IMR-90 (cell line): ENCODE results near the gene RASGRF2. TPM values are rescaled to one million over a fixed set of nuclear protein-coding genes. Genes with fewer than 3 reads are reported as not detected.
"Not testable (repeated sequence)": the region's sequence is repeated elsewhere in the genome, so short reads cannot be mapped to it uniquely, and the experiment has no call there.

Experiments
- ATAC-seq: fragments of 200-7000 bp; cut with Tn5 transposase; 2 replicates; pipeline ENCODE4 v1.9.1; 2020; ENCODE audit warnings: low read depth, mild to moderate bottlenecking, moderate library complexity
- BruUV-seq: library from RNA; stranded (reverse); fragments of 400-500 nt; replicated peaks from 2 replicates; lab custom pipeline; 2021; lab: Mats Ljungman, UMichigan
- CTCF ChIA-PET: fragments of 300-600 bp; formaldehyde crosslinking; extraction: SDS; loops from one replicate; lab custom pipeline; 2021; ENCODE audit warnings: antibody characterized with exemption; lab: Yijun Ruan, JAX
- POLR2A ChIA-PET: fragments of 300-600 bp; sonication (Branson Sonifier 250); formaldehyde crosslinking; loops from one replicate; lab custom pipeline; 2022; ENCODE audit warnings: antibody characterized with exemption; ENCODE audit not compliant: unreplicated experiment; lab: Charles Lee
- DNase-seq: peaks from one replicate; pipeline ENCODE4 v3.0.0; 2013
- H2AFZ ChIP-seq: replicated peaks from 2 replicates; pipeline ENCODE3; 2013; ENCODE audit warnings: low read length, mild to moderate bottlenecking; ENCODE audit not compliant: poor library complexity
- H2AK5ac ChIP-seq: 2 replicates; pipeline ENCODE4 v1.6.1; 2013; ENCODE audit warnings: low read depth, low read length, inconsistent platforms
- H2AK9ac ChIP-seq: replicated peaks from 2 replicates; pipeline ENCODE3; 2013; ENCODE audit warnings: mild to moderate bottlenecking, low read depth, low read length, moderate library complexity; ENCODE audit not compliant: poor library complexity
- H2BK120ac ChIP-seq: 2 replicates; pipeline ENCODE4 v1.6.1; 2013; ENCODE audit warnings: low read depth, low read length, inconsistent platforms
- H2BK15ac ChIP-seq: 3 replicates; pipeline ENCODE4 v1.6.1; 2013; ENCODE audit warnings: low read depth, low read length, inconsistent platforms
- H2BK20ac ChIP-seq: 2 replicates; pipeline ENCODE4 v1.6.1; 2013; ENCODE audit warnings: low read depth, mild to moderate bottlenecking, inconsistent platforms, low read length, moderate library complexity
- H2BK5ac ChIP-seq: 2 replicates; pipeline ENCODE4 v1.6.1; 2013; ENCODE audit warnings: mild to moderate bottlenecking, low read depth, low read length, inconsistent platforms; ENCODE audit not compliant: poor library complexity, severe bottlenecking
- H3K14ac ChIP-seq: replicated peaks from 2 replicates; pipeline ENCODE4 v1.6.1; 2013; ENCODE audit warnings: low read depth, low read length, inconsistent platforms
- H3K18ac ChIP-seq: 2 replicates; pipeline ENCODE4 v1.6.1; 2013; ENCODE audit warnings: low read depth, low read length, control low read depth
- H3K23ac ChIP-seq: 2 replicates; pipeline ENCODE4 v1.6.1; 2013; ENCODE audit warnings: low read depth, low read length, inconsistent platforms
- H3K27ac ChIP-seq: 2 replicates; pipeline ENCODE4 v1.5.1; 2013; ENCODE audit warnings: mild to moderate bottlenecking, control low read depth, low read length; ENCODE audit not compliant: insufficient read depth
- H3K27me3 ChIP-seq: 2 replicates; pipeline ENCODE4 v1.6.1; 2013; ENCODE audit warnings: low read length; ENCODE audit not compliant: control insufficient read depth, insufficient read depth
- H3K36me3 ChIP-seq: 2 replicates; pipeline ENCODE4 v1.6.1; 2013; ENCODE audit warnings: low read length, mixed read lengths; ENCODE audit not compliant: control insufficient read depth, insufficient read depth
- H3K4ac ChIP-seq: 2 replicates; pipeline ENCODE4 v1.6.1; 2013; ENCODE audit warnings: low read depth, low read length, inconsistent platforms
- H3K4me1 ChIP-seq: 2 replicates; pipeline ENCODE4 v1.6.1; 2013; ENCODE audit warnings: low read length, mixed read lengths; ENCODE audit not compliant: control insufficient read depth, insufficient read depth
- H3K4me2 ChIP-seq: 2 replicates; pipeline ENCODE4 v1.6.1; 2013; ENCODE audit warnings: low read depth, mild to moderate bottlenecking, control low read depth, low read length, moderate library complexity
- H3K4me3 ChIP-seq: 2 replicates; pipeline ENCODE4 v1.5.1; 2013; ENCODE audit warnings: low read depth, mild to moderate bottlenecking, control low read depth, low read length, moderate library complexity; ENCODE audit not compliant: insufficient read depth
- H3K56ac ChIP-seq: 2 replicates; pipeline ENCODE4 v1.6.1; 2013; ENCODE audit warnings: low read length, inconsistent platforms; ENCODE audit not compliant: insufficient read depth; ENCODE audit errors: extremely low read depth
- H3K79me1 ChIP-seq, 2 experiments: 2 replicates each; pipeline ENCODE4 v1.6.1; 2013; ENCODE audit warnings: low read length in 2 of 2, inconsistent platforms in 1 of 2, low read depth in 1 of 2
- H3K9ac ChIP-seq: 2 replicates; pipeline ENCODE4 v1.6.1; 2013; ENCODE audit warnings: low read depth, low read length, control low read depth
- H3K9me1 ChIP-seq: 2 replicates; pipeline ENCODE4 v1.6.1; 2013; ENCODE audit warnings: low read length, inconsistent platforms; ENCODE audit not compliant: insufficient read depth
- H3K9me3 ChIP-seq: 2 replicates; pipeline ENCODE4 v1.6.1; 2013; ENCODE audit warnings: low read length; ENCODE audit not compliant: control insufficient read depth, insufficient read depth
- H4K20me1 ChIP-seq: 2 replicates; pipeline ENCODE4 v1.6.1; 2013; ENCODE audit warnings: low read length, inconsistent platforms; ENCODE audit not compliant: insufficient read depth
- H4K5ac ChIP-seq: 2 replicates; pipeline ENCODE4 v1.6.1; 2013; ENCODE audit warnings: mild to moderate bottlenecking, low read depth, low read length, control low read depth
- H4K8ac ChIP-seq, 2 experiments: 2 replicates each; pipeline ENCODE4 v1.6.1; 2013; ENCODE audit warnings: low read depth in 2 of 2, low read length in 2 of 2, control low read depth in 1 of 2, inconsistent platforms in 1 of 2
- H4K91ac ChIP-seq: 2 replicates; pipeline ENCODE4 v1.6.1; 2013; ENCODE audit warnings: low read depth, low read length, inconsistent platforms; ENCODE audit not compliant: insufficient read depth
- WGBS, 2 experiments: methylation state at CpG; one replicate each; pipeline versions ENCODE4 v1.1.5 to v1.1.7; 2013; ENCODE audit warnings: missing lambda C conversion rate in 2 of 2; ENCODE audit not compliant: insufficient read length in 1 of 2; ENCODE audit errors: extremely low coverage in 2 of 2; 5-methylcytosine and 5-hydroxymethylcytosine counted together
- dilution Hi-C: fragments of 300-500 bp; cut with HindIII; formaldehyde crosslinking; loops from one replicate; pipeline ENCODE4 v1.14.3; 2018; ENCODE audit warnings: low sequenced_read_pairs; ENCODE audit not compliant: unreplicated experiment
- in situ Hi-C: fragments of 300-500 bp; cut with MboI; formaldehyde crosslinking; loops from 3 replicates; pipeline ENCODE4 v1.14.3; 2019; ENCODE audit warnings: low sequenced_read_pairs, inconsistent platforms, mixed read lengths
- intact Hi-C: fragments of 100-400 bp; cut with micrococcal nuclease; formaldehyde crosslinking; loops from 2 replicates; pipeline ENCODE4 v1.10.0; 2022
- polyA plus RNA-seq, 3 experiments: library from polyadenylated mRNA; depleted of rRNA; stranded (reverse); fragments of >200 nt; gene quantifications; 2 replicates each; pipeline ENCODE4 v1.2.3, GENCODE V29; 2012; ENCODE audit warnings: low replicate concordance in 1 of 3
- total RNA-seq: library from RNA; depleted of rRNA; stranded (reverse); fragments of >200 nt; gene quantifications from 2 replicates; pipeline ENCODE4 v1.2.3, GENCODE V29; 2012

The RASGRF2 gene
- total and polyA plus RNA-seq, 2 of the 4 experiments (the other 2 are of a cell fraction), result 2.9 to 5.0 TPM

DNA sequence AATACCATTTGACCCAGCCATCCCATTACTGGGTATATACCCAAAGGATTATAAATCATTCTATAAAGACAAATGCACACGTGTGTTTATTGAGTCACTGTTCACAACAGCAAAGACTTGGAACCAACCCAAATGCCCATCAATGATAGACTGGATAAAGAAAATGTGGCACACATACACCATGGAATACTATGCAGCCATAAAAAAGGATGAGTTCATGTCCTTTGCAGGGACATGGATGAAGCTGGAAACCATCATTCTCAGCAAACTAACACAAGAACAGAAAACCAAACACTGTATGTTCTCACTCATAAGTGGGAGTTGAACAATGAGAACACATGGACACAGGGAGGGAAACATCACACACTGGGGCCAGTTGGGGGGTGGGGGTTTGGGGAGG lies 302.6 kb downstream of the RASGRF2 start:
- H3K14ac ChIP-seq, DNase-seq, H3K9me3 ChIP-seq, H3K4me1 ChIP-seq, CTCF ChIA-PET, H3K9ac ChIP-seq, BruUV-seq, H3K36me3 ChIP-seq, H2BK20ac ChIP-seq, H3K27me3 ChIP-seq, H4K91ac ChIP-seq, H2BK120ac ChIP-seq, H4K20me1 ChIP-seq, H3K4ac ChIP-seq, dilution Hi-C loops, H3K27ac ChIP-seq, H4K5ac ChIP-seq, H3K23ac ChIP-seq, H3K18ac ChIP-seq, H2BK5ac ChIP-seq, in situ Hi-C loops, H2BK15ac ChIP-seq, H2AFZ ChIP-seq, H3K9me1 ChIP-seq, POLR2A ChIA-PET, H3K4me3 ChIP-seq, H4K8ac ChIP-seq, ATAC-seq, H2AK5ac ChIP-seq, intact Hi-C loops, H3K56ac ChIP-seq, H2AK9ac ChIP-seq, H3K4me2 ChIP-seq: not testable (repeated sequence)
- WGBS, 2 experiments, result no CpG with 5 or more reads among the region's 1 CpG
- peaks cover 19 to 23% of the 10 kb centered on the region in 2 experiments; a peak in 3 of 4 replicates for H3K79me1 ChIP-seq
